Measurements from ENCODE around the gene NPVF.

NPVF gene

GRCh38 chr7:25223206-25223605 is 5.1 kb downstream of the NPVF start:
- no peak for FAIRE-seq

- no peak for FAIRE-seq
These were observed 5.6 kb downstream of the NPVF start for GRCh38 chr7:25222666-25223065.

GRCh38 chr7:25221009-25221408 is 7.3 kb downstream of the NPVF start:
- FAIRE-seq: no peak

GRCh38 chr7:25218191-25218590 is 10.1 kb downstream of the NPVF start:
- no peak for FAIRE-seq

- peak; percentile 91 for FAIRE-seq
These were observed 11.4 kb downstream of the NPVF start for GRCh38 chr7:25216837-25217236.

GRCh38 chr7:25215694-25216335 is 12.5 kb downstream of the NPVF start:
- no peak for FAIRE-seq

GRCh38 chr7:25208525-25209221 is 19.6 kb downstream of the NPVF start:
- no peak for FAIRE-seq

GRCh38 chr7:25207887-25208286 is 20.4 kb downstream of the NPVF start:
- no peak for FAIRE-seq

GRCh38 chr7:25206765-25207164 is 21.5 kb downstream of the NPVF start:
- no peak for FAIRE-seq

- no peak for FAIRE-seq
These were observed 32.0 kb downstream of the NPVF start for GRCh38 chr7:25196132-25196896.

GRCh38 chr7:25194036-25194435 is 34.2 kb downstream of the NPVF start:
- no peak for FAIRE-seq

GRCh38 chr7:25192043-25192442 is 36.2 kb downstream of the NPVF start:
- FAIRE-seq: no peak

- no peak for FAIRE-seq
These were observed 39.1 kb downstream of the NPVF start for GRCh38 chr7:25189197-25189596.

- no peak for FAIRE-seq
These were observed 40.4 kb downstream of the NPVF start for GRCh38 chr7:25187932-25188331.

- no peak for FAIRE-seq
These were observed 41.9 kb downstream of the NPVF start for GRCh38 chr7:25186436-25186835.

GRCh38 chr7:25181532-25181931 is 46.8 kb downstream of the NPVF start:
- FAIRE-seq: no peak

GRCh38 chr7:25180946-25181345 is 47.3 kb downstream of the NPVF start:
- FAIRE-seq: no peak

GRCh38 chr7:25180592-25180923 is 47.7 kb downstream of the NPVF start:
- no peak for FAIRE-seq

- FAIRE-seq: no peak
These were observed 48.3 kb downstream of the NPVF start for GRCh38 chr7:25179771-25180591.

- FAIRE-seq: no peak
These were observed 49.0 kb downstream of the NPVF start for GRCh38 chr7:25179325-25179724.

Measured in endometrium (tissue), 2 donors.